ENCODE measurements around the gene ADIPOR2.

DNA sequence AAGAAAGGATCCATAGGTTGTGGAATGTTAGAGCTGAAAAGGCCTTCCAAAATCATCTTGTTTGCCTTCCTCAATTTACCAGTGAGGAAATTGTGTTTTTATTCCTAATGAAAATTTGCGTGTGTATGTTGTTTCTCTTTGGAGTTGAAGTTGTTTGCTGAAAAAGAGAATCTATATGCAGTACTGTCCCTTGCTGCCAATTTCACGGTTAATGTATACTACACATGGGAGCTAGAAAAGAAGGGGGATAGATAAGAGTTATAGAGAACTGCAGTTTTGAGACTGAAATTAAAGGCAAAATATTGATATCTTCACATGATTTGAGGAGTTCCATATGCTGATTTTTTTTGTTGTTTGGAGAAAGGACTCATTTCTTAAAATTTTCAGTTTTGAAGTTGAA, 67.5 kb downstream of the ADIPOR2 start:
- TF ChIP-seq EZH2 (IDR thresholded peaks at IDR 0.05; ENCODE audit: borderline replicate concordance, low read length) (no peak), CTCF (IDR thresholded peaks at IDR 0.05; ENCODE audit: low read length) (no peak)

Data from OCI-LY1 (cell line).